GM23338 (cell line): ENCODE data around the gene TGFBR3.

Source experiments
- EZH2 ChIP-seq: fragments of 200-600 bp; sonication (generic); IDR thresholded peaks from one replicate; pipeline ENCODE4 v1.8.0; 2017; ENCODE audit warnings: antibody characterized with exemption, mild to moderate bottlenecking, low read depth; ENCODE audit not compliant: unreplicated experiment
- TF ChIP-seq, protein P1 (sequence below), 2 experiments: fragments of 200-600 bp in 1 of 2; sonication (generic) in 1 of 2; conservative IDR thresholded peaks; 2 replicates each; pipeline versions ENCODE4 v1.5.1 to v1.6.1; 2016 to 2017; ENCODE audit warnings: antibody characterized with exemption in 2 of 2, low read depth in 2 of 2, mild to moderate bottlenecking in 2 of 2, moderate library complexity in 1 of 2
- TF ChIP-seq, protein P2 (sequence below): IDR thresholded peaks from 2 replicates; pipeline ENCODE4 v1.6.1; 2016; ENCODE audit warnings: antibody characterized with exemption

GRCh38 chr1:91775227-91775626, 110.7 kb downstream of the TGFBR3 start:
- TF ChIP-seq, protein P1, sequence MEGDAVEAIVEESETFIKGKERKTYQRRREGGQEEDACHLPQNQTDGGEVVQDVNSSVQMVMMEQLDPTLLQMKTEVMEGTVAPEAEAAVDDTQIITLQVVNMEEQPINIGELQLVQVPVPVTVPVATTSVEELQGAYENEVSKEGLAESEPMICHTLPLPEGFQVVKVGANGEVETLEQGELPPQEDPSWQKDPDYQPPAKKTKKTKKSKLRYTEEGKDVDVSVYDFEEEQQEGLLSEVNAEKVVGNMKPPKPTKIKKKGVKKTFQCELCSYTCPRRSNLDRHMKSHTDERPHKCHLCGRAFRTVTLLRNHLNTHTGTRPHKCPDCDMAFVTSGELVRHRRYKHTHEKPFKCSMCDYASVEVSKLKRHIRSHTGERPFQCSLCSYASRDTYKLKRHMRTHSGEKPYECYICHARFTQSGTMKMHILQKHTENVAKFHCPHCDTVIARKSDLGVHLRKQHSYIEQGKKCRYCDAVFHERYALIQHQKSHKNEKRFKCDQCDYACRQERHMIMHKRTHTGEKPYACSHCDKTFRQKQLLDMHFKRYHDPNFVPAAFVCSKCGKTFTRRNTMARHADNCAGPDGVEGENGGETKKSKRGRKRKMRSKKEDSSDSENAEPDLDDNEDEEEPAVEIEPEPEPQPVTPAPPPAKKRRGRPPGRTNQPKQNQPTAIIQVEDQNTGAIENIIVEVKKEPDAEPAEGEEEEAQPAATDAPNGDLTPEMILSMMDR (conservative IDR thresholded peaks at IDR 0.05; ENCODE audit: low read depth in 2 of 2) = no peak
- TF ChIP-seq, protein P2, sequence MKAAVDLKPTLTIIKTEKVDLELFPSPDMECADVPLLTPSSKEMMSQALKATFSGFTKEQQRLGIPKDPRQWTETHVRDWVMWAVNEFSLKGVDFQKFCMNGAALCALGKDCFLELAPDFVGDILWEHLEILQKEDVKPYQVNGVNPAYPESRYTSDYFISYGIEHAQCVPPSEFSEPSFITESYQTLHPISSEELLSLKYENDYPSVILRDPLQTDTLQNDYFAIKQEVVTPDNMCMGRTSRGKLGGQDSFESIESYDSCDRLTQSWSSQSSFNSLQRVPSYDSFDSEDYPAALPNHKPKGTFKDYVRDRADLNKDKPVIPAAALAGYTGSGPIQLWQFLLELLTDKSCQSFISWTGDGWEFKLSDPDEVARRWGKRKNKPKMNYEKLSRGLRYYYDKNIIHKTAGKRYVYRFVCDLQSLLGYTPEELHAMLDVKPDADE = no peak
- no peak for TF ChIP-seq EZH2
